ENCODE results near the gene TET3. TPM values are rescaled to one million over a fixed set of nuclear protein-coding genes. Genes with fewer than 3 reads are reported as not detected.

TET3 gene
- polyA plus RNA-seq, 1 experiment, result 3.1 TPM

DNA sequence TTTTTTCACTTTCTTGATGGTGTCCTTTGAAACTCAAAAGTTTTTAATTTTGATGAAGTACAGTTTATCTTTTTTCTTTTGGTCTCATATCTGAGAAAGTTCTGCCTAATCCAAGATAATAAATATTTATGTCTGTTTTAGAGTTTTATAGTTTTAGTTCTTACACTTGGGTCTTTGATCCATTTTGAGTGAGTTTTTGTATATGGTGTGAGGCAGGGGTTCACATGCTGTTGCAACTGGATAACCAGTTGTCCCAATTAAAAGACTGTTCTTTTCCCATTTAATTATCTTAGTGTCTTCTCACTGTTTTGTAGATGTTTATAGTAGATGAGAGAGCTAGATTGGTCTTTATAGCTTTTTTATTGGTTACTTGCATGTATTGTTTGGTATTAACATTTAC lies 43.6 kb downstream of the TET3 start:
- no peak for DNase-seq (ENCODE audit: low read depth, low spot score)
- Histone ChIP-seq H3K27me3 (ENCODE audit: control insufficient read depth, insufficient read depth, low read length) (no peaks in the 10 kb centered on the region), H3K4me3 (ENCODE audit: low read depth, low read length) (no peak overlapping the region), H3K27ac (ENCODE audit: low read depth, low read length) (no peak overlapping the region), H3K9me3 (ENCODE audit: control insufficient read depth, insufficient read depth, low read length) (peaks cover 3% of the 10 kb centered on the region; the same call in 1 of the 2 replicates)
- POLR2A ChIA-PET, result no interaction called here
- TF ChIP-seq, protein P1, sequence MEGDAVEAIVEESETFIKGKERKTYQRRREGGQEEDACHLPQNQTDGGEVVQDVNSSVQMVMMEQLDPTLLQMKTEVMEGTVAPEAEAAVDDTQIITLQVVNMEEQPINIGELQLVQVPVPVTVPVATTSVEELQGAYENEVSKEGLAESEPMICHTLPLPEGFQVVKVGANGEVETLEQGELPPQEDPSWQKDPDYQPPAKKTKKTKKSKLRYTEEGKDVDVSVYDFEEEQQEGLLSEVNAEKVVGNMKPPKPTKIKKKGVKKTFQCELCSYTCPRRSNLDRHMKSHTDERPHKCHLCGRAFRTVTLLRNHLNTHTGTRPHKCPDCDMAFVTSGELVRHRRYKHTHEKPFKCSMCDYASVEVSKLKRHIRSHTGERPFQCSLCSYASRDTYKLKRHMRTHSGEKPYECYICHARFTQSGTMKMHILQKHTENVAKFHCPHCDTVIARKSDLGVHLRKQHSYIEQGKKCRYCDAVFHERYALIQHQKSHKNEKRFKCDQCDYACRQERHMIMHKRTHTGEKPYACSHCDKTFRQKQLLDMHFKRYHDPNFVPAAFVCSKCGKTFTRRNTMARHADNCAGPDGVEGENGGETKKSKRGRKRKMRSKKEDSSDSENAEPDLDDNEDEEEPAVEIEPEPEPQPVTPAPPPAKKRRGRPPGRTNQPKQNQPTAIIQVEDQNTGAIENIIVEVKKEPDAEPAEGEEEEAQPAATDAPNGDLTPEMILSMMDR (IDR thresholded peaks at IDR 0.05; ENCODE audit: low read depth, low read length), result no peak
- CTCF ChIA-PET, result no interaction called here

DNA sequence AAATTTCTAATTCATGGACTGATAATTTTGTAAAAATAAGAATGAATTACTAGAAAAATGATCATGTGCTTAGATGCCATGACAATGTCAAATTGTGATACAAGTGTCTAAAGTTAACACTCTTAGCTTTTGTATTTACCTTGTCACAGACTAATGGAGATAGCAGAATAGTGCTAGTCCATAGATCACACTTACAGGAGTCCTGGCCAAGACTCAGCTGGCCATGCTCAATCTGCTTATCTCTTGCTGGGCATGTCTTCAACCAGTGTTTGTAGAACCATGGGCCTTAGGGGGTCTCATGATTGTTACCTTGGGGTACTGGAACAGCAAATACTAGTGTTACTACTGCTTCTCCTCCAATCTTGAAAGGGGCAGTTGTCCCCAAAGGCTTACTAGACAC lies 44.0 kb downstream of the TET3 start:
- peaks cover 3% of the 10 kb centered on the region; the same call in 1 of the 2 replicates for H3K9me3 ChIP-seq (ENCODE audit: control insufficient read depth, insufficient read depth, low read length)
- CTCF ChIA-PET, result no interaction called here
- DNase-seq (ENCODE audit: low read depth, low spot score), result no peak

DNA sequence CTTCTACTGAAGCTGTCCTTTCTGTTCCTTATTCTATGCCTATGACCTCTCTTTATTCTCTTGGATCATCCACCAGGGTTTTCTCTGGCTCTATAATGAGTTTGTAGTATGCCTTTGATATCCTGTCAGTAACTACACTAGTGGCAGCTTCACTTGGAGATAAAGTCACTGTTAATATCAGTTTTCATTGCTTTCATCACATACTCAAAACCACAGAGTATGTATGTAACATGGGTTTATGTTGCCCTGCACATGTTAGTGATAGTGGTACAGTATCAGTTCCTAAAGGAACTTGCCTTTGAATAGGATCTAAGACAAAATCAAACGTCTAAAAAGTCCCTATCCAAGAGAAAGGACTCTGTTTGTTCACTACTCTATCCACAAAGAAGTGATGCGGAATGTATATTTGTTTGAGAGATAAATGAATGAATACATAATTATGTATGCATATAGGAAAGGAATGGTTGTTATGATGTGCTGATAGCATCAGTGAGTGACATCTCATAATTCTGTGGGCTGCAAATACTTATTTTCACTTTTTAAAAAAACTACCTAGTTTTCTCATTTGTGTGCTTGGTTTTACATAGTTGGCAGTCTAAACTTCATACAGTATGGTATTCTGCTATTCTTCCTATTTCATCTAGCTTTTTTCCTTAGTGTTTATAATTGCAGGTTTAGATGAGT lies 45.1 kb downstream of the TET3 start:
- POLR2A ChIA-PET, result no interaction called here

More for the DNA sequence above, 44.0 kb downstream of the TET3 start:
- Histone ChIP-seq H3K4me3 (ENCODE audit: low read depth, low read length) (no peak overlapping the region), H3K27me3 (ENCODE audit: control insufficient read depth, insufficient read depth, low read length) (no peaks in the 10 kb centered on the region), H3K27ac (ENCODE audit: low read depth, low read length) (no peak overlapping the region)
- POLR2A ChIA-PET, result no interaction called here
- TF ChIP-seq, protein P1 (IDR thresholded peaks at IDR 0.05; ENCODE audit: low read depth, low read length), result no peak

DNA sequence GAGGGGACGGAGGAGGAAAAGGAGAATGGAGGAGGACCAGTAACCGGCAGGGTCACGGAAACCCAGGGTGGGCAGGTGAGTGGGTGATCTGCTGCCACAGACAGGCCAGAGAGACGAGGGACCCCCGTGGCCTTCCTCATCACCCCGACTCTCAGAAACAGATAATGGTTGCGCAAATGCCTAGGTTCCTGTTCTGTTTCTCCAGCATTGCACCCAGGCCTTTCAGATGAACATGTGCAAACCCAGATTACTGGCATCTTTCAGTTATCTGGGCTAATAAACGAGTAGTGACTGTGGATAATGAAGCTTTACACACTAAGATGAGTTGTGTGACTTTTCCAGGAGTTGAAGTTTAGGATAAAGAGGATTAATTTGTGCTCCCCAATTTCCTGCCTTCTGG lies 46.5 kb downstream of the TET3 start:
- Histone ChIP-seq H3K9me3 (ENCODE audit: control insufficient read depth, insufficient read depth, low read length) (peaks cover 3% of the 10 kb centered on the region; the same call in 1 of the 2 replicates), H3K4me3 (ENCODE audit: low read depth, low read length) (no peak overlapping the region), H3K27ac (ENCODE audit: low read depth, low read length) (no peak overlapping the region), H3K27me3 (ENCODE audit: control insufficient read depth, insufficient read depth, low read length) (no peaks in the 10 kb centered on the region)
- DNase-seq (ENCODE audit: low read depth, low spot score), result no peak
- TF ChIP-seq, protein P1 (IDR thresholded peaks at IDR 0.05; ENCODE audit: low read depth, low read length), result no peak
- ChIA-PET POLR2A (no interaction called here), CTCF (no interaction called here)

More for the DNA sequence above, 45.1 kb downstream of the TET3 start:
- TF ChIP-seq, protein P1 (IDR thresholded peaks at IDR 0.05; ENCODE audit: low read depth, low read length), result no peak
- H3K27ac ChIP-seq (ENCODE audit: low read depth, low read length), result no peak overlapping the region
- no peaks in the 10 kb centered on the region for H3K27me3 ChIP-seq (ENCODE audit: control insufficient read depth, insufficient read depth, low read length)
- H3K4me3 ChIP-seq (ENCODE audit: low read depth, low read length), result no peak overlapping the region
- peaks cover 3% of the 10 kb centered on the region; the same call in 1 of the 2 replicates for H3K9me3 ChIP-seq (ENCODE audit: control insufficient read depth, insufficient read depth, low read length)
- no peak for DNase-seq (ENCODE audit: low read depth, low spot score)
- CTCF ChIA-PET, result no interaction called here

- Histone ChIP-seq H3K27me3 (ENCODE audit: control insufficient read depth, insufficient read depth, low read length) (no peaks in the 10 kb centered on the region), H3K9me3 (ENCODE audit: control insufficient read depth, insufficient read depth, low read length) (peaks cover 3% of the 10 kb centered on the region; the same call in 1 of the 2 replicates), H3K27ac (ENCODE audit: low read depth, low read length) (no peak overlapping the region), H3K4me3 (ENCODE audit: low read depth, low read length) (no peak overlapping the region; the same call in 1 of the 2 replicates)
- TF ChIP-seq, protein P1 (IDR thresholded peaks at IDR 0.05; ENCODE audit: low read depth, low read length), result no peak
- no peak for DNase-seq (ENCODE audit: low read depth, low spot score)
- CTCF ChIA-PET, result no interaction called here
- POLR2A ChIA-PET, result no interaction called here
Observed at GRCh38 chr2:74031959-74032287, 47.2 kb downstream of the TET3 start.
